ENCODE data around the gene KCTD18.

KCTD18 gene

DNA sequence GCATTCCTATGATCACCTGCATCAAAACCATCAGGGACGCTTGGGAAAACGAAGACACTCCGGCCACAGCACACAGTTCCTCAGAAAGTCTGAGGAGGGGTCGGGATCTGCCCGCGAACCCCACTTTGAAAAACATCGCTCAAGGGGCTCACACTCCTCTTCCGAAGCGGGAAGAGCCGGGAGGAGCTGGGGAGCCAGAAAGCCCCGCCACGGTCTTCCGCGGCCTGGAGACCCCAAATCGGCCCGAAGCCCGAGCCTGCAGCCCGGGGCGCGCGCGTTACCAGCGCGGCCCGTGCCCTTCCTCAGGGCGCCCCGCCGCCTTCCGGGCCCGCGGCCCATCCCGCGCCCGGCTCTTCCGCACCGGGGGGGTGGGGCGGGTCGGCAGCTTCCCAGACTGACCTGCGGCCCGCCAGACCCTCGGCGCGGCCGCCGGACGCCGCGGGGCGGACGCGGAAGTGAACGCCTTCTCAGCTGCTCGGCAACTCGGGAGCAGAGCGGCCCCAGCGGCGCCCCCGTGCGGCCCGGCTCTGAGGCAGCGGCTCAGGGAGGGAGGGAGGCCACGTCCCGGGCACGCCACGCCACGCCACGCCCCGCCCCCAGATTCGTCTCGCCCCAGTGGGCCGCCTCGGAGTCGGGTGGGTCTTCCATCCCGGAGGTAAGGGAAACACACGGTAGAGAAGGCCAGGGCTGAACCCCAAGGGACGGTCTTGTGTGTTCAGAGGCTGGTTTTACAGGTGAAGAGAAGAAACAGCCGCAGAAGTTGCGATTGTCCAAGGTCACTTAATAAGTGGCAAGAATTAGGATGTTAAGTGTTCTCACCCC lies at the start of gene KCTD18:
Gene KCTD18, minus strand, starts transcription at position 457 of the 822 bp plus-strand sequence. CDS start 3,052 bp downstream, outside the sequence.
- peak; percentile 96 for DNase-seq (ENCODE audit: low spot score)

DNA sequence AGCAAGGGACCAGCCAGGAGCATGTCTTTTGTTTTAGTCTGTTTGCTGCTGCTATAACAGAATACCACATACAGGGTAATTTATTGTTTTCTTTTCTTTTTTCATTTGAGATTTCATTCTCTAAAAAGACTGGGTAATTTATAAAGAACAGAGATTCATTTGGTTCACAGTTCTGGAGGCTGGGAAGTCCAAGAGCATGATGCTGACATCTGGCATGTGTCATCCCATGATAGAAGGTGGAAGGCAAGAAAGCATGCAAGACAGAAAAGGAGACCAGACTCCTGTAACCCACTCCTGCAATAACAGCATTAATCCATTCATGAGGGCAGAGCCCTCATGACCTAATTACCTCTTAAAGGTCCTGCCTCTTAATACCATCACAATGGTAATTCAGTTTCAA lies 30.9 kb upstream of the KCTD18 start:
- no peak for DNase-seq (ENCODE audit: low spot score)

DNA sequence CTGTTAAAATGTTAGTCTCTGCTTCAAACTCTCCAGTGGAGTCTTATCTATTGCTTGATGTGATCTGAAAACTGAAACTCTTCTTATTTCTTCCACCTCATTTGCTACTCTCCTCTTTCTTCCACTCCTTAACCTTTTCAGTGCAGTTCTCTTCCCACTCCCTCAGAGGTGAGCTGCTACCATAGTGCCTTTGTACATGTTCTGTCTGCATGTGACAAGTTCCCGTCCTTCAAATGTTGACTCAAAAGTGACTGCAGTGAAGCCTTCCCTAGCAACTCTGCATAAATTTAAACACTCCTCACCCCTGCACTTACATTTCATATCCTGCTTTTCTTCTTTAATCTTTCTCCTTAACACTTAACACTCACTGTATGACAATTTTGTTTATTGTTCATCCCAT lies 28.3 kb upstream of the KCTD18 start:
- no peak for DNase-seq (ENCODE audit: low spot score)

DNA sequence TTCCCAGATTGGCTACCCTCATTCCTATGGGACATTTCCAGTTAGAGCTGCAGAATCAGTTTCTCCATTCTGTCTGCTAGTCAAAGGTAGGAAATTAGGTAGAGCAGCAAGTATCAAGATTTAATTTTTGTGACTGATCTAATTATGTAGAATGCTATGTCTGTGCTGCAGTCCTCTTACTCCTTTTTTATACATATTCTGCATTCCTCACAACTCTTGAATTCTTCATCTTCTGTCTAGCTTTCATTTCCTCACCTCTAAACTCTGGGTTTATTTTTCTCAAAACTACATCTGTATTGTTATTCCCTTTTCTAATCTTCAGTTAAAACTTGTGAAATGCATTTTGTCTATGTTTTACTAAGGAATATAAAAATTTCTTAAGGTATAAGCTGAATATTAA lies 24.7 kb upstream of the KCTD18 start:
- no peak for DNase-seq (ENCODE audit: low spot score)

DNA sequence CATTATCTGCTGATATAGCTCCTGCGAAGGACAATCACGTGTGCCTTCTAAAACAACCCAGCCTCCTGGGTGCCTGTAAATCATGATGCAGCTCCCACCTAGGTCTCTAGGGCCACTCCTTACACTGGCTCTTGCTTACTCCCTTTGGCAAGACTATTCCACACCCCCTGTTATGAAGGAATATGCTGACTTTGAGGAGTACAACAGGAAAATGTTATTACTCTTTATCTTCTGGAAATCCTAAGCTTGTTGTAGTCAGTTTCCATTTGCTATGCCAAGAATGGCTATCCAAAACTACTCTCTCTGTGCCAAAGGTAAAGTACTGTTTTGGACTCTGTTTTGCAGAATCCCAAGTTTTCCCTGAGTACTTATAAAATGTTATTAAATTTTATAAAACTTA lies 23.9 kb upstream of the KCTD18 start:
- DNase-seq (ENCODE audit: low spot score) = no peak

DNA sequence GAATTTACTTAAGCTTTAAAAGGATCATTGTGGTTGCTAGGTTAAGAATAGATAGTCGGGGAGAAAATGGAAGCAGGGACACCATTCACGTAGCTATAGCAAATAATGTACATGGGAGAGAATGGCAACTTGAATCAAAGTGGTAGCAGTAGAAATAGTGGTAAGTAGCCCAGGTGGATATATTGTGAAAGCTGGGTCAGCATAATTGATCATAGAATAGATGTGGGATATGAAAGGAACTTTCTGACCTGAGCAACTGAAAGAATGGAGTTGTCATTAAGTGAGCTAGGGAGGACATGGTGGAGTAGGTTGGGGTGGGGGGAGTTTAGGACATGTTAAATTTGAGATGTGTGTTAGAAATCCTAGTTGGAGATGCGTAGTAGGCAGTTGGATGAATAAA lies 18.4 kb upstream of the KCTD18 start:
- DNase-seq (ENCODE audit: low spot score) = no peak

DNA sequence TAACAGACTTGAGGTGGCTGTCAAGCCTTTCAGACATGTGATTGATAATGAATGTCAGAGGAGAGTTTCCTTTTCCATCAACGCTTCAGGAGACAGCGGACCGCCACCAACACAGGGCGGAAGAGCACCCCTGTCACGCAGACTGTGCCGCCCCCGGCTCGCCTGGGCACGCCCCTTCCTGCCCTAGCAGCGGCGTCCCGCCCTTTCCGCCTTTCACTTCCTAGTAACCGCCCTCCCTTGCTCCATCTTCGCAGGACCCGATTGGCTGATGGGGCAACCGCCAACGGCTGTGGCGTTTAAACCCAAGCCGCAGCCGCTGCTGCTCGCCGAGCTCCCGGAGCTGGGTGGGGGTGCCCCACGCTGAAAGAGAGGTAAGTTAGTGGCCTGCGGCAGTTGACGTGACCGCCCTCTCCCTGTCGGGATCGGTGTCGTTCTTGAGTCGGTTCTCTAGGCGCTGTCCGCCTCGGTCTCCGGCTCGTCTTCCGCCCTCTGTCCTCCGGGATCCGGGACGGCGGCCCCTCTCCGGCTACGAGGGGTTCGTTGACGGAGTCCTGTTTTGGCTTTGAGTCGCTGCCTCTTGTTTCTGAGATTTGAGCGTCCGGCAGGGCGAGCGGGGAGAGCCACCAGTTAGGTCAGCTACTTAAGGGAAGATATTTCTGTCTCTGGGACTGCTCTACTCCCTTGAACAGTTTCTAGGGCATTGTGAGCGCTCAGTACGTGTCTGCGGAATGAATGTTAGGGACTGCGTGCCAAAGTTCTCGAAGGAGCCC lies 16.2 kb upstream of the KCTD18 start, which contains the start of gene SGO2:
Gene SGO2, plus strand, starts transcription at position 326 of the 770 bp plus-strand sequence. CDS start 6,769 bp downstream, outside the sequence.
- peak; percentile 96 for DNase-seq (ENCODE audit: low spot score)

DNA sequence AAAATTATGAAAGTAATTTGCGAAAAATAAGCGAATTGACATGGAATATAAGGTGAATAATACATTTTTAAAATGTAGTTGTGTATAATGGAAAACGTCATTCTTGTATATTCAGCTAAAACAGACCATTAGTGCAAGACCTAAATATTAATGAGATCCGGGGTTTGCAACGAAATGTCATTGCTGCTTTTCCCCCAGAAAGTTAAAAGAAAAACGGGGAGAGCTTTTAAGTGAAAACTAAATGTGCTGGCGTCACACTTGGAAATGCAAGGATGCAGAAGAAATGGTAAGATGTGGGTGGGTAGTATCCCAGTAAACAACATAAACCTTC lies 15.6 kb upstream of the KCTD18 start:
- no peak for DNase-seq (ENCODE audit: low spot score)

DNA sequence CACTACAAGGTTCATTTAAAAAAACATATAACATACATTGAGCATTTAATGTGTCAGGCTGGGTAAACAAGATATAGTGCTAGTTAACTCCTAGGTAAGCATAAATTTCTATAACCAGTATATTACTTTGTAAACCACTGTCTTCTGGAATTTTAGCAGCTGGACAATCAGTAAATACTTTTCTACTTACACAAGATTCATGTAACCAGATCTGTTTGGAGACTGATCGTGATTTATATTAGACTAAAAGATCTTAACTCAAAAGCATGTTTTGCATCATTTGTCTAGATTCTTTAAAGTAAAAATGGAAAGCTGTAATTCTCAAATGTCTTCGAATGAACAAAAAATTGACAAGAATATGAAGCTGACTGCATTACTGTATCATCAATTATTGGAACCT lies 15.2 kb upstream of the KCTD18 start:
- DNase-seq (ENCODE audit: low spot score) = no peak

DNA sequence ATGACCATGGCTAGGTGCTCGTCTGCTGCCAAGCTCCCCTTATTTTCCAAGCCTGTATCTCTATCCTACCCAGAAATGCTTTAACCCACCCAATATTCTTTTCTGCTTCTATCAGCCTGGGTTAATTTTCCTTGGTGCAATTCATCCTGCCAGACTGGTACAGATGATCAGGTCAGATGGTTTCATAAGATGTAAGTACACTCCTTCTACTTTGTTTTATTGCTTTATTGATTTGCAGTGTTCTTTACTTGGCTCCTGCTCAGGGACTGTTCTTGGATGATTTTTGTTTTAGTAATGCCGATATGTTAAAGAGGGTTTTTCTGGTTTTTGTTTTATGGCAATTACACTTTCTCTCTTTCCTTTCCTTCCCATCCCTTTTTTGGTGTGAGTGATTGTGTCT lies 13.7 kb upstream of the KCTD18 start:
- no peak for DNase-seq (ENCODE audit: low spot score)

DNA sequence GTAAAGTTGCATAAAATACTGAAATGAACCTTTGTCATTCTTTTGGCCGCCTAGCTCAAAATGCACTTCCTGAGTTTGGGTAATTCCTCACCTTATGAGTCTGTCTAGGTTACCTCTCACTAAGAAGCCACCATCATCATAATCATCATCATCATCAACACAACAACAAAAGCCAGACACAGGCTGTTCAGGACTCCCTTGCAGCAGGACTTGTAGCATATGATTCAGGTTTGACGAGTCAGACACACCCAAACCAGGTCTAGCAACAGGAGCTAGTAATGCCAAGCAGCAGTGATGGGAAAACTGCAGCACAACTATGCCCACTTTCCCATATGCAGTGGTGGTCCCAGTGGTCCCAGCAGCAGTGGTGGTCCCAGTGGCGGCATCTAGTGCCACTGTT lies 13.3 kb upstream of the KCTD18 start:
- no peak for DNase-seq (ENCODE audit: low spot score)

DNA sequence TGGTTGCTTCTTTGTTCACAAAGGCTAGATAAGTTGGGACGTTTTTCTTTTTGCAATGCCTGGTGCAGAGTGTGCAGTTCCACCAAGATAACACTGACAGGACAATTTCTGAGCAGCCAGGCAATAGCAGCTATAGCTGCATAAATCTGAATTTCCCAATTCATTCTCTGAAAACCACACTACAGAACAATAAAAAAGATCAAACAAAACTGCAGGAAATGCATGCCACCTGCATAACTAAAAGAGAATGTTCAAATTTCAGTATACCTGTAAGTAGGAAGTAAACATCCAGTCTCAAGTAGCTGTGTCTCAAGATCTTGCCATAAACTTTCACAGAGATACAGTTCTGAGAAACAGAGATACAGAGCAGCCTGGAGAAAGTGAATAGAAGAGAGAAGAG lies 5.3 kb upstream of the KCTD18 start:
- DNase-seq (ENCODE audit: low spot score) = no peak

DNA sequence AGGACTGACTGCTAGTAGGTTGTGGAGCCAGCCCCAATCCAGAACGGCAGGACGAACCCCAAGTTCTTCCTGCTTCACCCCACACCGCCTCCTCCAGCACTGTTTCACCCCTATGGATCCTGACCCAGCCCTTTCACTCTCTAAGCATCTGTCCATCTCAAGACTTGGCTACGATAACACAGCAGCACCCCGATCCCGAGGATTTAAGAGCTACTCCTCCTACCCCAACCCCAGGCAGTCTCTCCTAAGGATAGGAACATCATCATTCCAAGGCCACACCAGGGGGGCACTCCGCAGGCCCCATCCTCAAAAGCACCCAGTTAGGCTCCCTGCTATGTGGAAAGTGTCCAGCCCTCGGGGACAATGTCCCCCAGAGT lies 645 bp downstream of the KCTD18 start:
- peak; percentile 36 for DNase-seq (ENCODE audit: low spot score)

DNA sequence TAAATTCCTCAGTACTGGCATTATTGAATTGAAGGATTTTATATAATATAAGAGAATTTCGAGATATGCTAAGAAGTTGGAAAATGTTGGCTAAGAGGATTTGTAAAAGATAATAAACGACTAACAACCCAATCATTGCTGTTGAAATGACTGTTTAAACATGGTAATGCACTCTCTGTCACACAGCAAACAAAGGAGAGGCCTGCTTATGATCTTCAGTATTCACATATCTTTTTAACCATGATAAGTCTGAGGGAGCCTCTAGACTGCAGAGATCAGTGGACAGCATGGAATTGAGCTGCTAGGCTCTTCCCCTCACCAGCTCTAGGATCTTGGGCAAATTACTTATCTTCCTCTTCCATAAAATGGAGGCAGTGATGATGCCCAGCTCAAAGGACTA lies 2.7 kb downstream of the KCTD18 start:
- DNase-seq (ENCODE audit: low spot score) = no peak

DNA sequence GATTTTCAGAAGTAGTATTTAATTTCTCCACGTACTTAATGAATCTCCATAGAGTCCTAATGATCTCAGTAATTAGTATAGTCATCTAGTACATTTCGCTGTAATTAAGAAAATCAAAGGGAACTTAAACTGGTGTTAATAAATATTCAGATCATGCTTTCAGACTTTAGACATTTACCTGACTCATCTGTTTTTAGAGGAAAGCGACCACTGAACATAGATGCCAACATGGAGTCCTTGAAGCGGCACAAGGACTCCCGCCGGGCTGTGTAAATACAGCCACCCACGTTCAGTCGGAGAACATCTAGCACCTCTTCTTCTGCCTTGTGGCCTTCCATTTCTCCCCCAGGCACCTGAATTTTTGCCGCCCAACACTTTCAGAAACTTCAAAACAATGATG lies 3.2 kb downstream of the KCTD18 start:
- DNase-seq (ENCODE audit: low spot score) = no peak

DNA sequence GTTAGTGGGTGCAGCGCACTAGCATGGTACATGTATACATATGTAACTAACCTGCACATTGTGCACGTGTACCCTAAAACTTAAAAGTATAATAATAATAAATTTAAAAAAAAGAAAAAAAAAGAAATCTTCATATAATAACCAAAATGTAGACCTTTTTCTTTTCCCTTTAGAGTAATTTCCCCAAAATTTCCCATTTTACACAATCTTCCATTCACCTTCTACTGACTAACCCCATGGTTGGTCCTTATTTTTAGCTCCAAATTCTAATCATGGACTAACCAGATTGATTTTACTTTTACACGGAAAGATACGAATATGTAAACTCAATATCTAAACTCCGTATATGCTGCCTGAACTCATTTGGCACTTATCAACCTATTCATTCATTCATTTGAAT lies 7.7 kb downstream of the KCTD18 start:
- DNase-seq (ENCODE audit: low spot score) = no peak

DNA sequence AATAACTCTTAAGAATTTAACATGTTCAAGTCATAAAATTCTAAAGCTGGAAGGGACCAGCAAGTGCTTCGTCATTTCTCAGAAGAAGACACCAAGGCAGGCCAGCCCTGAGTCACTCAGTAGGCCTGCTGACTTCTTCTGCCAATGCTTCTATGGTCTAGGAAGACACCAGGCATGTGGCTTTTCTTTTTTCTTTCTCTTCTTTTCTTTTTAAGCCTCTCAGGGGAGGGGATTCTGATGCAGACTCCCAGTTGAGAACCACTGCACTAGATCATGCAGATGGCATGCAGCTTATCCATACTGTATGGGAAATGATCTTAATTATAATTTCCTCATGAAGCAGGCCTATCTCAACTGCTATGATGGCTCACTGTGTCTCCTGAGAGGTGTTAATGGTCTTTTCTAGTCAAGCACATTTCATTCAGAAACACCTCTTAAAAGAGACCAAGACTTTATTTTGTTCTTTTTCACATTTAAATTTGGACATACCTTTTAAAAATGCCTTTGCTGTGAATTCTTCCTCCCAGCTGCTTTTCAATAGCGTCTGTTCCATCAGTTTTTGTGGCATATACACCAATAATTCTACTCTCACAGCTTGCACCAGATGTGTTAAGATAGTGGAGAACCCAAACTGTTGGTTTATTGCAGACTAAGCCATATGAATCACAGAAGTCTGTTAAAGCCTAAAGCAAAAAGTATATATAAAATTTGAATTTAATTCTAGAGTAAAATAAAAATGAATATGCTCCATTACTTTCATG lies 11.3 kb downstream of the KCTD18 start:
- DNase-seq (ENCODE audit: low spot score) = peak; percentile 35

DNA sequence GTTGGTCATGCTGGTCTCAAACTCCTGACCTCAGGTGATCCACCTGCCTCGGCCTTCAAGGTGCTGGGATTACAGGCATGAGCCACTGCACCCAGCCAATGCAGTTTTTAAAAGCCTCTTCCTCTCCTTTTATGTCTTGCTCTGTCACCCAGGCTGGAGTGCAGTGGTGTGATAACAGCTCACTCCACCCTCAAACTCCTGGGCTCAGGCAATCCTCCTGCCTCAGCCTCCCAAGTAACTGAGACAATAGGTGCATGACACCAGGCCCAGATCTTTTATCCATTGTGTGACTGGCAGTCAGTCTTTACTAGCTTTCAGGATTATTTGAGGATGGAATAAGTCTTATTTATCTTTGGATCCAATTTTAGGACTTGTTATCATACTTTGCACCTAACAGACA lies 13.2 kb downstream of the KCTD18 start:
- no peak for DNase-seq (ENCODE audit: low spot score)

DNA sequence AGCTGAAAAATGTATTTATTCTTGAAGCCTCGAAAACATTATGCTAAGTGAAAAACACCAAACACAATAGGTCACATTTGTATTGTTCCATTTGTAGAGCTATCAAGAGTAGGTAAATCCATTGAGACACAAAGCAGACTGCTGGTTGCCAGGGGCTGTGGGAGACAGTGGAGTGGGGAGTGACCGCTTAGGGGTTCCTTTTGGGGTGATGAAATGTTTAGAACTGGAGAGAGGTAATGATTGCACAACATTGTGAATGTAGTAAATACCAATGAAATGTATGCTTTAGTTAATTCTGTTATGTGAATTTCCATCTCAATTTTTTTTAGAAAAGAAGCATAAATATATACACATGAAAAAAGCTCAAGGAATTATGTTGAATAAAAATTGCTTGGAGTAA lies 15.8 kb downstream of the KCTD18 start:
- DNase-seq (ENCODE audit: low spot score) = no peak

DNA sequence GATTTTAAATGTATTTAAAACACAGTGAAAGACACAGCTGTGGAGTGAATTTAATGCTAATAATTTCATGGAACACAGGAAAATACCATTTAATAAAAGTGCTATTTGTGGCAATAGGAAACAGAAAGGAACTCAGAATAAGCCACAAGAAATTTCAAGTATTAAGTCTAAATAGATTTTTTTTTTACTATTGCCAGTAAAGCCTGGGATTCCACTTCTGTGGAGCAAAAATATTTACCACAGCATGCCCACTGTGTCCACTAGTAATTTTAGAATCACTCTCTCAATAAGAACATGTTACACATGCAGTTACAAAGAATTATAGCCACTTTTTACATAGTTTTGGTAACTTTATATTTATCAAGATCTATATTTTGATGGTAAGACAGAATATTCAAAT lies 17.2 kb downstream of the KCTD18 start:
- no peak for DNase-seq (ENCODE audit: low spot score)

DNA sequence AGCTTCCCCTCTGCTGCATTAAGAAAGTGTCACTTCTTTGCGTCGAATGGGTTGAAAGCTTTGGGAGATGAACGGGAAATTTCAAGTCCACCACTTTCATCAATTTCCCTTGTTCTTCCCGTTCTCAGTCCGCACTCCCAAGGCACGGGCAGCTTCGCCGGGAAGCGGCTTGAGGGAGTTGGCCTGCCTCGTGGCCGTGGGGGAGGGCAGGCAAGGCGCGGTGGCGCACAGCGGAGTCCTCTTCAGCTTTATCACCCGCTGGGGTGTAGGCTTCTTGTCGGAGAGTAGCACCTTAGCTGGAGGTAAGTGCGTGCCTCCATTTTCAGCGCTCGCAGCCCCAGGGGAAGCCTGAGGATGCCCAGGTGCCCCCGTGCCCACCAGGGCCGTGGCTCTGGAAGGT lies 19.9 kb downstream of the KCTD18 start:
- DNase-seq (ENCODE audit: low spot score) = no peak

DNA sequence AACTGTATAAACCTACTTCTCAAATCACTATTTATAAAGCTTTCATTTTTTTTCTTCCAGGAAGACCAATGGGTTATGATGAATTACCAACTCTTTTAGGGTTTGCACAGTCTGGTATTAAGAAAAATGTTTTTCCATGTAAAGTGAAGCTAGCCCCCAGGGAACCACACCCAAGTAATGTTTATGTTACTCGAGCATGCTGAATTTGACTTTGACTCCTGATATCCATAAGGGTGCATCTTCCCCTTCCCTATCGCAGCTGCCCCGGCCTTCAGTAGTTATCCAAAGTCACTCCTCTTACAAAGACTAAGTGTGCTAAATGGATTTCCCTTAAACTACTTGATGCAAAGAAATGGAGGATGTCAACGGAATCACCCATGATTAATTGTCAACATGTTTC lies 21.7 kb downstream of the KCTD18 start:
- DNase-seq (ENCODE audit: low spot score) = no peak

DNA sequence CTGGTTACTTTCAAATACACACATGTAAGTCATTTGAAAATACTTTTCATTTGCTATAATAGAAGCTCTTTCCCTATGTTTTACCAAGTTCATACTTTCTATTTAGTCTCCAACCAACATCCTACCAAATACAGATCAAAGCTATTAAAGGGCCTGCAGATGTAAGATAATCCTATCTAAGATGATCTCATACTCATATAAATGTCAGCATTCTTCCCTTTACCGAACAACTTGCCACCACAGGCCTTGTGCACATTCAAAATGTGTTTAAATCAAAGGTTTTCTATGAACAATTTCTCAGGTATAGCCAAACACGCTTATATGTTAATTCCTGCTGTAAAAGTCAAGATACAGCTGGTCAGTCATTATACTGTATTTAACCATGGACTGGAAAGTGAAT lies 23.3 kb downstream of the KCTD18 start:
- no peak for DNase-seq (ENCODE audit: low spot score)
